Gastroesophageal sphincter (tissue), 4 donors: ENCODE data around the gene BICC1. TPM values are rescaled to one million over a fixed set of nuclear protein-coding genes. Genes with fewer than 3 reads are reported as not detected.

Experiments used
- ATAC-seq: fragments of 150-250 bp; one replicate; pipeline ENCODE4 v1.9.1; 2016; ENCODE audit warnings: mild to moderate bottlenecking, moderate library complexity
- H3K27ac ChIP-seq, 4 donors: fragments of 200-600 bp; sonication (generic) in 3 of 4; 1 replicate in 3 of 4; 2 replicates in 1 of 4; pipeline ENCODE4 v1.5.1; 2016 to 2019
- H3K27me3 ChIP-seq: fragments of 200-600 bp; sonication (generic); one replicate; pipeline ENCODE4 v1.5.1; 2019
- H3K36me3 ChIP-seq, 2 donors: fragments of 200-600 bp; sonication (generic); one replicate each; pipeline ENCODE4 v1.5.1; 2019; ENCODE audit warnings: control low read depth in 1 of 2
- H3K4me1 ChIP-seq, 3 donors: fragments of 200-600 bp; sonication (generic); 1 replicate in 2 of 3; 2 replicates in 1 of 3; pipeline ENCODE4 v1.5.1; 2016 to 2019; ENCODE audit warnings: control low read depth in 2 of 3
- H3K4me3 ChIP-seq, 2 donors: fragments of 200-600 bp; sonication (generic); one replicate each; pipeline ENCODE4 v1.5.1; 2019; ENCODE audit warnings: mild to moderate bottlenecking in 1 of 2, moderate library complexity in 1 of 2
- H3K9me3 ChIP-seq, 3 donors: fragments of 200-600 bp; sonication (generic); one replicate each; pipeline ENCODE4 v1.5.1; 2017 to 2019; ENCODE audit warnings: control low read depth in 2 of 3
- EP300 ChIP-seq: sonication (generic); formaldehyde crosslinking; IDR thresholded peaks from one replicate; pipeline ENCODE4 v1.6.1; 2017; ENCODE audit warnings: antibody characterized with exemption, mild to moderate bottlenecking
- POLR2A ChIP-seq, 2 donors: fragments of 450-650 bp; IDR thresholded peaks; one replicate each; pipeline ENCODE4 v1.6.1; 2017; ENCODE audit warnings: antibody characterized with exemption in 2 of 2, mild to moderate bottlenecking in 2 of 2, moderate library complexity in 1 of 2
- POLR2AphosphoS5 ChIP-seq: sonication (generic); formaldehyde crosslinking; IDR thresholded peaks from one replicate; pipeline ENCODE4 v1.6.1; 2017; ENCODE audit warnings: antibody characterized with exemption
- WGBS, 2 donors: methylation state at CpG; one replicate each; pipeline ENCODE4 v1.1.5; 2018; ENCODE audit warnings: low coverage in 1 of 2; 5-methylcytosine and 5-hydroxymethylcytosine counted together
- total RNA-seq, 4 donors: library from RNA; depleted of rRNA; stranded (reverse); fragments of >200 nt; gene quantifications; one replicate each; pipeline ENCODE4 v1.1.0, GENCODE V29; 2016
- TF ChIP-seq, protein P1 (sequence below), 4 experiments: fragments of 200-600 bp in 2 of 4; fragments of 450-650 bp in 2 of 4; sonication (generic) in 1 of 4; IDR thresholded peaks; one replicate each; pipeline ENCODE4 v1.5.1; 2017 to 2019; ENCODE audit warnings: antibody characterized with exemption in 4 of 4, mild to moderate bottlenecking in 2 of 4, moderate library complexity in 2 of 4

Gene BICC1
- total RNA-seq, 4 donors from 2014 or later = 18.6 to 27.8 (median 22.5) TPM

DNA sequence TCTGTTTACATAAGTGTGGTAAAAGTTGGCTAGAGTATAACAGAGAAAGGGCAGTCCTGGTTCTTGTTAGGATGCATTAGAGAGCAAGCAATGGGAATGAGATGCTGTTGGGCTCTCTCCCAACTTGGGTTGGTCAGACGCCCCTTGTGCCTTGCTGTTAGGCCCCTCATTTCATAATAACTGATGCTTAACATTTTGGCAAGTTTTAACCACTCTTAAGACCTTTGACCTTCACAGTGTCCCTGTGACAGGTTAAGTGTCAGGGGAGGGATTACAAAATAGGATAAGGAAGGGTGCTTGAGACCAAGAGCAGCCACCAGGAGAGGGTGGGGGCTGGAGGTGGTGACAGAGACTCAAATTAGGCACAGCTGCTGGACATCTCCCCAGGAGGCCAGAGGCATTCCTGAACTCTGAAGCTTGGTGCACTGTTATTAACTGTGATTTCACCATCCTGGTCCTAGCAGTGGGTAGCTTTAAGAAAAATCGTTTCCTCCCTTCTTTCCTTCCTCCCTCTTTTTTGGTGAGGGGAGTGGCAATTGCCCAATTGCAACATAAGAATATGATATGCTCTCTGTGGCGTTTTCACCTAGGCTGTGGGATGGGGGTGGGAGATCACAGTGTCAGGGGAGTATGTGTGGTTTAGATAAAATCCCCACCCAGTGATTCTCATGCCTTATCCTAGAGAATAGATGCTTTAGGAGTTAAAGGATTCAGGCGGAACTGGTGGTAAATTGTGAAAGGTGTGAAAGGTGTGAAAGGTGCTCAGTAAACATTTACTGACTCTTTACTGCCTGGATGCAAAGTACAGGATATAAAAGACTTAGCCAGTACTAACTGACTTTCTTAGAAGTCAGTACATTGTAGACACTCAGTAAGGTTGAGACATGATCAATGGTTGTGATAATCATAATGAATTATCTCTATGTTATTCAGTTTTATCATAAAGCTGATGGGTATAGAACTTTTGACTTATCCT lies 270.5 kb downstream of the BICC1 start:
- no peaks in the 10 kb centered on the region for H3K27me3 ChIP-seq
- H3K4me1 ChIP-seq = peaks cover 0 to 15% (median 6%) of the 10 kb centered on the region in 3 donors
- WGBS, 2 donors = 51 to 57% methylated on average over 2 to 3 of the region's 4 CpGs
- TF ChIP-seq POLR2AphosphoS5 = peak; percentile 45
- TF ChIP-seq, protein P1, sequence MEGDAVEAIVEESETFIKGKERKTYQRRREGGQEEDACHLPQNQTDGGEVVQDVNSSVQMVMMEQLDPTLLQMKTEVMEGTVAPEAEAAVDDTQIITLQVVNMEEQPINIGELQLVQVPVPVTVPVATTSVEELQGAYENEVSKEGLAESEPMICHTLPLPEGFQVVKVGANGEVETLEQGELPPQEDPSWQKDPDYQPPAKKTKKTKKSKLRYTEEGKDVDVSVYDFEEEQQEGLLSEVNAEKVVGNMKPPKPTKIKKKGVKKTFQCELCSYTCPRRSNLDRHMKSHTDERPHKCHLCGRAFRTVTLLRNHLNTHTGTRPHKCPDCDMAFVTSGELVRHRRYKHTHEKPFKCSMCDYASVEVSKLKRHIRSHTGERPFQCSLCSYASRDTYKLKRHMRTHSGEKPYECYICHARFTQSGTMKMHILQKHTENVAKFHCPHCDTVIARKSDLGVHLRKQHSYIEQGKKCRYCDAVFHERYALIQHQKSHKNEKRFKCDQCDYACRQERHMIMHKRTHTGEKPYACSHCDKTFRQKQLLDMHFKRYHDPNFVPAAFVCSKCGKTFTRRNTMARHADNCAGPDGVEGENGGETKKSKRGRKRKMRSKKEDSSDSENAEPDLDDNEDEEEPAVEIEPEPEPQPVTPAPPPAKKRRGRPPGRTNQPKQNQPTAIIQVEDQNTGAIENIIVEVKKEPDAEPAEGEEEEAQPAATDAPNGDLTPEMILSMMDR (IDR thresholded peaks at IDR 0.05) = no peak
- TF ChIP-seq EP300 = no peak
- no peaks in the 10 kb centered on the region for H3K9me3 ChIP-seq
- no peak overlapping the region for H3K4me3 ChIP-seq
- no peaks in the 10 kb centered on the region for H3K36me3 ChIP-seq
- peak overlapping the region in 3 of 4 donors; percentile 8 to 28 (median 24) for H3K27ac ChIP-seq
- peak; percentile 86 for ATAC-seq

DNA sequence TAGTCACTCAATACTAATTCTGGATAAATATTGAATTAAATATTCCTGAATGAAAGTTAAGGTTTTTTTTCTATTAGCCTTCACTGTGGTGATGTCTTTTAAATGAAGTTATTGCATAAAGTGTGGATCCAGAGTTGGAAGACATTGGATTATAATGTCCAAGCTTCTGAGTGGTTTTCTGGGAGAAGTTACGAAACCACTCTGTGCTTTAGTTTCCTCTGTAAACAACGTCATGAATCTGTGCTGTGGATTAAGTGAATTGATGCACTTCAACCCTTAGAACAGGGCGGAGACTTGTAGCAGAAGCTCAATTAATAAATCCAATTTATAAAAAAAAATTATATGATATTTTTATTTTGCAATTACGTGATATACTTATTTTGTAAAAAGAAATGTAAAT lies 271.7 kb downstream of the BICC1 start:
- Histone ChIP-seq H3K27me3 (no peaks in the 10 kb centered on the region), H3K9me3 (no peaks in the 10 kb centered on the region), H3K36me3 (peaks cover 0 to 3% of the 10 kb centered on the region in 2 donors), H3K4me1 (peaks cover 0 to 15% (median 6%) of the 10 kb centered on the region in 3 donors), H3K4me3 (no peak overlapping the region), H3K27ac (no peak overlapping the region)
- 69 to 75% methylated on average over 4 of the region's 4 CpGs for WGBS, 2 donors
- TF ChIP-seq, protein P1 (IDR thresholded peaks at IDR 0.05) = no peak
- no peak for TF ChIP-seq POLR2AphosphoS5
- no peak for TF ChIP-seq EP300
- no peak for TF ChIP-seq POLR2A (IDR thresholded peaks at IDR 0.05)
- ATAC-seq = peak; percentile 55

DNA sequence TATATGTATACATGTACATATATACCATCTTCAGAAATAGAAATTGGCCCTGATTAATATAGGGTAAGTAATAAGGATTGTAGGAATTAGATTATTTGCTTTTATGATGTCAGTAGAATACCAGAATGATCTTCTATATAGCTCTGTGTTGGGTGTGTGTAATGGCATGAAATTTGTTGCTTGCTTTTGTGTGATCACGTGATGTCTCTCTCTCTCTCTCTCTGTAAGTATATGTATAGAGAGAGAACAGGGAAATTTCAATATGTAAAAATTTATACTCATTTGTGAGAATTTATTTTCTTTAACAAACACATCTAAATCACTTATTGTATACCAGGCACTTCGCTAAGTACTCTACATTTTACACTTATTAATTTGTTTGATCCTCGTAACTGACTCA lies 272.7 kb downstream of the BICC1 start:
- Histone ChIP-seq H3K9me3 (no peaks in the 10 kb centered on the region), H3K36me3 (peaks cover 0 to 11% of the 10 kb centered on the region in 2 donors), H3K27ac (no peak overlapping the region), H3K4me3 (no peak overlapping the region), H3K4me1 (peaks cover 0 to 15% (median 6%) of the 10 kb centered on the region in 3 donors), H3K27me3 (no peaks in the 10 kb centered on the region)
- TF ChIP-seq POLR2A (IDR thresholded peaks at IDR 0.05) = no peak
- TF ChIP-seq POLR2AphosphoS5 = no peak
- TF ChIP-seq, protein P1 (IDR thresholded peaks at IDR 0.05) = no peak
- no peak for TF ChIP-seq EP300
- WGBS, 2 donors = 83 to 91% methylated on average over 3 of the region's 3 CpGs
- no peak for ATAC-seq

DNA sequence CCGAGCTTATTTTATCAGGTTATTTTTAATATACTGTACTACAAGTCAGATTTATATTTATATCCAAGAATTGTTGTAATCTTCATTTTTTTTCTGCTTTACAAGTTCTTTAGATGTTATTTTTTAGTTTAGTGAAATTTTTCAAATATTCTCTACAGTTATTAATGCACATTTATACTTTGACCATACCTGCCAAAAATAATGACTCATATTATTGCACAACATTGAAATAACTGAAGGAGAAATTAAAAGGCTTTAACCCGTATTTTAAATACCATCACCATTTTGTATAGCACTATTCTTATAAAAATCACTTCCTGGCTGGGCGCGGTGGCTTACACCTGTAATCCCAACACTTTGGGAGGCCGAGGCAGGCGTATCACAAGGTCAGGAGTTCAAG lies 278.5 kb downstream of the BICC1 start:
- TF ChIP-seq EP300 = no peak
- no peak for TF ChIP-seq POLR2AphosphoS5
- TF ChIP-seq POLR2A (IDR thresholded peaks at IDR 0.05) = no peak
- TF ChIP-seq, protein P1 (IDR thresholded peaks at IDR 0.05) = no peak
- 71 to 79% methylated on average over 6 of the region's 6 CpGs for WGBS, 2 donors
- Histone ChIP-seq H3K36me3 (peaks cover 0 to 22% of the 10 kb centered on the region in 2 donors), H3K4me3 (no peak overlapping the region), H3K27ac (no peak overlapping the region), H3K9me3 (no peaks in the 10 kb centered on the region), H3K27me3 (no peaks in the 10 kb centered on the region), H3K4me1 (peaks cover 0 to 11% (median 0%) of the 10 kb centered on the region in 3 donors)
- ATAC-seq = no peak

DNA sequence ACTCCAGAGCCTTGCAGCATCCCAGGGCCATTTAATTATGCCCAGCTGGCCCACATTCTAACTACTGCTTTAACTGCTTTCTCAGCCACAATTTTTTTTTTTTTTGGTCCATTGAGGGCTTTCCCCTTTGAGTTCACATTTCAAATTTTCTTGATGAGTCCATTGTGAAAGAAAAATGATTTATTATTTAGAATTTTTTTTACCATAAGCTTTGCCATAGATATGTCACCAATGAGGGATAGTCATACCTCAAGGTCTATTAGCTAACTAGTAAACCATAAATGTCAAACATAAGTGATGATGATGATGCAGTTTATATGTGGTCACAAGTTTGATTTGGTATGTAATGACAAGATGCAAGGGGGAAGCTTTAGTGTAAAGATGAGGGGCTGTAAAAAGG lies 282.9 kb downstream of the BICC1 start:
- peaks cover 0 to 19% of the 10 kb centered on the region in 2 donors for H3K36me3 ChIP-seq
- H3K27me3 ChIP-seq = no peaks in the 10 kb centered on the region
- no peak overlapping the region for H3K4me3 ChIP-seq
- no peaks in the 10 kb centered on the region for H3K9me3 ChIP-seq
- peaks cover 0 to 20% (median 0%) of the 10 kb centered on the region in 3 donors for H3K4me1 ChIP-seq
- H3K27ac ChIP-seq = no peak overlapping the region
- no peak for TF ChIP-seq POLR2A (IDR thresholded peaks at IDR 0.05)
- no peak for ATAC-seq
